Activated CD8-positive, alpha-beta T cell treated with anti-CD3 and anti-CD28 coated beads for 36 hours (primary cell): ENCODE measurements around the gene PRR14. TPM values are rescaled to one million over a fixed set of nuclear protein-coding genes. Genes with fewer than 3 reads are reported as not detected.
A peak's percentile ranks its signal among the peaks of the same experiment; 100 is the strongest.

ENCODE experiments used
- ATAC-seq: fragments of 200-7000 bp; cut with Tn5 transposase; one replicate; pipeline ENCODE4 v1.10.0; 2021; ENCODE audit warnings: mild to moderate bottlenecking, moderate library complexity
- CTCF ChIA-PET: fragments of 350-600 bp; sonication (Branson Sonifier 250); formaldehyde crosslinking; loops from one replicate; lab custom pipeline; 2021; ENCODE audit warnings: antibody characterized with exemption; lab: Charles Lee
- POLR2A ChIA-PET: fragments of 350-600 bp; sonication (Branson Sonifier 250); formaldehyde crosslinking; loops from one replicate; lab custom pipeline; 2021; ENCODE audit warnings: antibody characterized with exemption; lab: Charles Lee
- DNase-seq: peaks from one replicate; pipeline ENCODE4 v3.0.0-alpha.2; 2020
- H3K27ac Mint-ChIP-seq: one replicate; pipeline ENCODE4 v1.8.0; 2021; ENCODE audit warnings: mild to moderate bottlenecking, mixed read lengths
- H3K27me3 Mint-ChIP-seq: one replicate; pipeline ENCODE4 v1.8.0; 2021; ENCODE audit warnings: mixed read lengths
- H3K36me3 Mint-ChIP-seq: one replicate; pipeline ENCODE4 v1.8.0; 2021; ENCODE audit warnings: low read depth, mixed read lengths
- H3K4me1 Mint-ChIP-seq: one replicate; pipeline ENCODE4 v1.8.0; 2021; ENCODE audit warnings: low read depth, mixed read lengths
- H3K4me3 Mint-ChIP-seq: one replicate; pipeline ENCODE4 v1.8.0; 2021; ENCODE audit warnings: mild to moderate bottlenecking, moderate library complexity, mixed read lengths
- H3K9me3 Mint-ChIP-seq: one replicate; pipeline ENCODE4 v1.8.0; 2021; ENCODE audit warnings: mixed read lengths
- intact Hi-C: fragments of 100-400 bp; cut with micrococcal nuclease; formaldehyde crosslinking; loops from one replicate; pipeline ENCODE4 v1.10.0; 2022
- total RNA-seq, 2 experiments: library from RNA; stranded (reverse); gene quantifications; one replicate each; pipeline ENCODE4 v1.2.3, GENCODE V29; 2021
- TF ChIP-seq, protein P1 (sequence below): fragments of 200-600 bp; IDR thresholded peaks from one replicate; pipeline ENCODE4 v1.8.0; 2022; ENCODE audit warnings: antibody characterized with exemption, mild to moderate bottlenecking

Gene PRR14
- total RNA-seq, 2 experiments from 2014 or later, result 74.0 to 76.6 TPM

DNA sequence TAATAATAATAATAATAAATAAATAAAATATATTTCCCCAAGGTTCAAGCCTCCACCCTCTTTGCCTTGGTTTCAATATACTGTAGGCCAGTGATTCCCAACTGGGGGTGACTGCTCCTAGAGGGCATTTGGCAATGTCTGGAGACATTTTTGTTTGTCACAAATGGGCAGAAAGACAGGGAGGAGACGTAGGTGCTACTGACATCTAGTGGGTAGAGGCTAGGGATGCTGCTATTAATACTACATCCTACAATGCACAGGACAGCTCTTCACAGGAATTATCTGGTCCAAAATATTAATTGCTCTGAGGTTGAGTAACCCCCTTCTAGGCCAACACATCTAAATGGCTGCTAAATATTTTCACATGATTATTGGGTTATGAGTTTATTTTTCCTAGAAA is 12.8 kb upstream of the PRR14 start:
- POLR2A ChIA-PET, result interaction anchor here (0.6 to 1.2 kb wide), 2 partner anchors 22 to 208 kb away, joined by 3 read pairs; partner anchors contain the start of gene DCTPP1
- H3K4me3 Mint-ChIP-seq, result no peak overlapping the region
- intact Hi-C loops, result no loop called here
- TF ChIP-seq, protein P1, sequence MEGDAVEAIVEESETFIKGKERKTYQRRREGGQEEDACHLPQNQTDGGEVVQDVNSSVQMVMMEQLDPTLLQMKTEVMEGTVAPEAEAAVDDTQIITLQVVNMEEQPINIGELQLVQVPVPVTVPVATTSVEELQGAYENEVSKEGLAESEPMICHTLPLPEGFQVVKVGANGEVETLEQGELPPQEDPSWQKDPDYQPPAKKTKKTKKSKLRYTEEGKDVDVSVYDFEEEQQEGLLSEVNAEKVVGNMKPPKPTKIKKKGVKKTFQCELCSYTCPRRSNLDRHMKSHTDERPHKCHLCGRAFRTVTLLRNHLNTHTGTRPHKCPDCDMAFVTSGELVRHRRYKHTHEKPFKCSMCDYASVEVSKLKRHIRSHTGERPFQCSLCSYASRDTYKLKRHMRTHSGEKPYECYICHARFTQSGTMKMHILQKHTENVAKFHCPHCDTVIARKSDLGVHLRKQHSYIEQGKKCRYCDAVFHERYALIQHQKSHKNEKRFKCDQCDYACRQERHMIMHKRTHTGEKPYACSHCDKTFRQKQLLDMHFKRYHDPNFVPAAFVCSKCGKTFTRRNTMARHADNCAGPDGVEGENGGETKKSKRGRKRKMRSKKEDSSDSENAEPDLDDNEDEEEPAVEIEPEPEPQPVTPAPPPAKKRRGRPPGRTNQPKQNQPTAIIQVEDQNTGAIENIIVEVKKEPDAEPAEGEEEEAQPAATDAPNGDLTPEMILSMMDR, result peak; percentile 61
- H3K4me1 Mint-ChIP-seq, result peaks cover 7% of the 10 kb centered on the region
- peak; percentile 35 for DNase-seq
- H3K9me3 Mint-ChIP-seq, result no peaks in the 10 kb centered on the region
- no peaks in the 10 kb centered on the region for H3K27me3 Mint-ChIP-seq
- no peak for ATAC-seq
- H3K27ac Mint-ChIP-seq, result no peak overlapping the region
- CTCF ChIA-PET, result interaction anchor here (0.8 to 2.6 kb wide), 8 partner anchors 8 to 208 kb away, joined by 3 to 8 read pairs (median 4); partner anchors contain the start of genes DCTPP1 and ZNF764
- peaks cover 12% of the 10 kb centered on the region for H3K36me3 Mint-ChIP-seq

DNA sequence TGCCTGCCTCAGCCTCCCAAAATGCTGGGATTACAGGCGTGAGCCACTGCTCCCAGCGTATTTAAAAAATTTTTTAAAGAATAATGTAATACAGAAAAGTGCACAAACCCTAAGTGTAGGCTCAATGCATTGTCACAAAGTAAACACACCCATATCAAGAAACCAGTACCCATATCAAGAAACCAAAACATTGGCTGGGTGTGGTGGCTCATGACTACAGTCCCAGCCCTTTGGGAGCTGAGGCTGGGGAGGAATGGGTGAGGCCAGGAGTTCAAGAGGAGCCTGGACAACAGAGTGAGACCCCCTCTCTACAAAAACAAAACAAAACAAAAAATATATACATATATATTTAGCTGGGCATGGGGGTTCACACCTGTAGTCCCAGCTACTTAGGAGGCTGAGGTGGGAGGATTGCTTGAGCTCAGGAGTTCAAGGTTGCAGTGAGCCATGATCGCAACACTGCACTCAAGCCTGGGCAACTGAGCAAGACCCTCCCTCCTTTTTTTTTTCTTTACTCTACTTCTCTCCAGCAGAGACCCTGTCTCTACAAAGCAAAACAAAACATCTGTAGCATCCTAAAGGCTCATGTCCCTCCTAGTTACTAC is 9.3 kb upstream of the PRR14 start:
- no peak for DNase-seq
- Mint-ChIP-seq H3K36me3 (no peaks in the 10 kb centered on the region), H3K9me3 (no peaks in the 10 kb centered on the region), H3K4me3 (no peak overlapping the region), H3K27ac (no peak overlapping the region), H3K4me1 (peaks cover 2% of the 10 kb centered on the region), H3K27me3 (no peaks in the 10 kb centered on the region)
- ChIA-PET CTCF (interaction anchor here (0.6 to 1.6 kb wide), 4 partner anchors 13 to 1697 kb away, joined by 3 to 5 read pairs (median 3); no protein-coding TSS in a partner anchor), POLR2A (interaction anchor here (1.6 kb wide), 1 partner anchor 9 kb away, joined by 5 read pairs; the partner anchor contains the start of gene PRR14)
- ATAC-seq, result no peak
- TF ChIP-seq, protein P1, result no peak
- intact Hi-C loops, result no loop called here

DNA sequence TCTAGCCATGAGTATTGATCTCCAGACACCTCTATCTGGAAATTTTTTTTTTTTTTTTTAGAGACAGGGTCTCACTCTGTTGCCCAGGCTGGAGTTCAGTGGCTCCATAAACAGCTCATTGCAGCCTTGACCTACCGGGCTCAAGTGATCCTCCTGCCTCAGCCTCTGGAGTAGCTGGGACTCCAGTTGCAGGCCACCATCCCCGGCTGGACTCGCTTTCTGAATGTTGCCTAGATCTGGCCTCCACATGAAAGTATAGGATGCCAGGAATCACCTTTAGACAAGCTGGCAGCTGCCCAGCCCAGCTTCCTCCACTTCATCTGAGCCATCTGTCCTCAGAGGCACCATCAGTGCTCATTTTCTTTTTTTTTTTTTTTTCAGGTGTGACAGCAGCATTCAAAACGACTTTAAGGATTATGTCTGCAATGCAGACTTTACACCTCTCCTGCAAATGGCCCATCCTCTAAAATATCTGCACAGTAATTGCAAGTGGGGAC is 6.4 kb upstream of the PRR14 start:
- no peak overlapping the region for H3K4me3 Mint-ChIP-seq
- TF ChIP-seq, protein P1, result no peak
- intact Hi-C loops, result no loop called here
- no peak for ATAC-seq
- H3K4me1 Mint-ChIP-seq, result peaks cover 2% of the 10 kb centered on the region
- POLR2A ChIA-PET, result interaction anchor here (0.6 to 1.8 kb wide), 3 partner anchors 9 to 21 kb away, joined by 3 to 6 read pairs (median 3); no protein-coding TSS in a partner anchor
- CTCF ChIA-PET, result interaction anchor here (1.0 to 2.4 kb wide), 5 partner anchors 12 to 215 kb away, joined by 3 to 7 read pairs (median 4); partner anchors contain the start of gene DCTPP1
- no peaks in the 10 kb centered on the region for H3K27me3 Mint-ChIP-seq
- no peak for DNase-seq
- no peaks in the 10 kb centered on the region for H3K36me3 Mint-ChIP-seq
- no peak overlapping the region for H3K27ac Mint-ChIP-seq
- no peaks in the 10 kb centered on the region for H3K9me3 Mint-ChIP-seq

DNA sequence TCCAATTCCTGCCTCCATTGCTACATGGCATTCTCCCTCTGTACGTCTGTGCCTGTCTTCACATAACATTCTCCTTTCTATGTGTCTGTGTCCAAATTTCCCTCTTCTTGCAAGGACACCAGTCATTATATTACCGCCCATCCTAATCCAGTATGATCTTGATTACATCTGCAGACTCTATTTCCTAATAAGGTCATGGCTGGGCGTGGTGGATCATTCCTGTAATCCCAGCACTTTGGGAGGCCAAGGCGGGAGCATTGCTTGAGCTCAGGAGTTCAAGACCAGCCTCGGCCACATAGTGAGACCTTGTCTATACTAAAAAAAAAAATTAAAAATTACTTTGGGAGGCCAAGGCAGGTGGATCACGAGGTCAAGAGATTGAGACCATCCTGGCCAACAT is 5.0 kb upstream of the PRR14 start:
- no peak for ATAC-seq
- no peaks in the 10 kb centered on the region for H3K27me3 Mint-ChIP-seq
- no peak overlapping the region for H3K27ac Mint-ChIP-seq
- H3K4me1 Mint-ChIP-seq, result peaks cover 11% of the 10 kb centered on the region
- no peak for DNase-seq
- H3K36me3 Mint-ChIP-seq, result no peaks in the 10 kb centered on the region
- CTCF ChIA-PET, result interaction anchor here (0.6 to 1.8 kb wide), 7 partner anchors 9 to 300 kb away, joined by 3 to 7 read pairs (median 4); partner anchors contain the start of gene DCTPP1
- no peak overlapping the region for H3K4me3 Mint-ChIP-seq
- POLR2A ChIA-PET, result interaction anchor here (0.6 to 1.2 kb wide), 4 partner anchors 10 to 250 kb away, joined by 3 to 5 read pairs (median 4); no protein-coding TSS in a partner anchor
- TF ChIP-seq, protein P1, result no peak
- no peaks in the 10 kb centered on the region for H3K9me3 Mint-ChIP-seq
- intact Hi-C loops, result no loop called here

DNA sequence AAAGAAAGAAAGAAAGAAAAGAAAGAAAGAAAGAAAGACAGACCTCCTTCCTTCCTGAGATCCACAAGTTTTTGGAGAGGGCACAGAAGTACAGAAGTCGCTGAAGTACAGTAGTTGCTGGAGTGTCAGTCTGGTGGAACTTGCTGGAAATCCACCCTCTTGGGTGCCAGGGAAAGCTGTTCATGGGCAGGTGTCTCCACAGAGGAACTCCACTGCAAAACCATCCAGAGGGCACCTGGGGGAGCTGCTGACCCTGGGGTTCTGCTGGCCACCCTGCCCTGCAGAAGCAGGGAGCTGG is 3.5 kb upstream of the PRR14 start:
- POLR2A ChIA-PET, result no interaction called here

More for the DNA sequence above, 3.5 kb upstream of the PRR14 start:
- Mint-ChIP-seq H3K9me3 (no peaks in the 10 kb centered on the region), H3K4me1 (peaks cover 17% of the 10 kb centered on the region), H3K27me3 (no peaks in the 10 kb centered on the region), H3K4me3 (no peak overlapping the region), H3K27ac (no peak overlapping the region), H3K36me3 (peaks cover 5% of the 10 kb centered on the region)
- intact Hi-C loops, result no loop called here
- DNase-seq (no peak), ATAC-seq (no peak)
- CTCF ChIA-PET, result interaction anchor here (2.2 kb wide), 1 partner anchor 19 kb away, joined by 8 read pairs; no protein-coding TSS in a partner anchor
- TF ChIP-seq, protein P1, result no peak
